AG09309 (cell line): ENCODE data around the gene TSN.

ENCODE experiments used
- DNase-seq: peaks from one replicate; pipeline ENCODE4 v3.0.0-alpha.2; 2010; ENCODE audit warnings: low read depth
- H3K4me3 ChIP-seq: 2 replicates; pipeline ENCODE4 v1.5.1; 2011; ENCODE audit warnings: mild to moderate bottlenecking, low read depth, low read length, moderate library complexity; ENCODE audit not compliant: control insufficient read depth
- CTCF ChIP-seq: IDR thresholded peaks from 2 replicates; pipeline ENCODE4 v1.5.1; 2011; ENCODE audit warnings: mild to moderate bottlenecking, low read depth, low read length, inconsistent platforms; ENCODE audit not compliant: insufficient read depth, control insufficient read depth; ENCODE audit errors: missing control alignments

Gene TSN

GRCh38 chr2:121794233-121794632 lies 38.8 kb downstream of the TSN start:
- no peak for DNase-seq

DNA sequence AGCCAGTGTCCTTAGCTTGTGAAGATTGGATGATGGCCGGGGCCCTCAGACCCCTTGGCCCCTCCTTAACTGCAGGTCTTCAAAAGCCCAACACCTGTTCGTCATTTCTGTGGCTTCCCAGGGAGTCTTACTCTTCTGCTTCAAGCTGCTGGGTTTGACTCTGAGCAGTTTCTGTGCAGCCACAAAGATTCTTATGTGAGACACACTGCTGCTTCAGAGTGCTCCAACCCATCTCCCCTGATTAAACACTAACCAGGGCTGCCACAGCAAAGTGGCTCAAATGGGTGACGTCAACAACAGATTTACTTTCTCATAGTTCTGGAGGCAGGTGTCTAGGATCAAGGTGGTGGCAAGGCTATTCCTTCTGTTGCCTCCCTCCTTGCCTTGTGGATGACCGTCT lies 40.8 kb downstream of the TSN start:
- TF ChIP-seq CTCF = no peak
- no peak for DNase-seq
- H3K4me3 ChIP-seq = no peak overlapping the region

More at GRCh38 chr2:121794233-121794632, 38.8 kb downstream of the TSN start:
- TF ChIP-seq CTCF = no peak
- no peak overlapping the region for H3K4me3 ChIP-seq

GRCh38 chr2:121798617-121799016 lies 43.2 kb downstream of the TSN start:
- H3K4me3 ChIP-seq = no peak overlapping the region
- no peak for DNase-seq
- no peak for TF ChIP-seq CTCF

DNA sequence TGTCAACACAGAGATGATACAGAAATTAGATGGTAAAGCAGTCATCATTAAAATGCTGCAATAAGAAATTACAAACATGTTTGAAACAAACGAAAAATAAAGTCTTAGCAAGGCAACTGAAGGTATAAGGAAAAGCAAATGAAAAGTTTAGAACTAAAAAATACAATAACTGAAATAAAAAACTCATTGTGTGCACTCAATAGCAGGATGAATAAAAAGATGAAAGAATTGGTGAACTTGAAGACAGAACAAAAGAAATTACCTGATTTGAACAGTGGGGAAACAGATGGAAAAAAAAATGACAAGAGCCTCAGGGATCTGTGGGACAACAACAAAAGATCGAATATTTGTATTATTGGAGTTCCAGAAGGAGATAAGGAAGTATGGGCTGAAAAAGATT lies 46.5 kb downstream of the TSN start:
- DNase-seq = no peak
- no peak overlapping the region for H3K4me3 ChIP-seq
- no peak for TF ChIP-seq CTCF

DNA sequence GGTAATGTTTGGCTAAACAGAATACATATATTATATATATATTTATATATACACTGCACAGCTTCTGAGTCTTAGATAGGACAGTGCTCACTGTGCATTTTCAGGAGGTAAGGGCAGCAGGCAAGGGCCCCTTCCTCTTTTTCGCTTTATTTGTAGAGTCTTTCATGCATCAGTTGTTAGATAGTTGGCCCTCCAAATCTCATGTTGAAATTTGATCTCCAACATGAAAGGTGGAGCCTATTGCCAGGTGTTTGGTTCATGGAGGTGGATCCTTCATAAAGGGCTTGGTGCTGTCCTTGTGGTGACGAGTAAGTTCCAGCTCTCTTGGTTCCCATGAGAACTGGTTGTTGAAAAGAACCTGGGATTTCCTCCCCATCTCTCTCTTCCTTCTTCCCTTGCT lies 48.1 kb downstream of the TSN start:
- no peak overlapping the region for H3K4me3 ChIP-seq
- no peak for TF ChIP-seq CTCF
- DNase-seq = no peak

- no peak overlapping the region for H3K4me3 ChIP-seq
- TF ChIP-seq CTCF = no peak
- no peak for DNase-seq
Observed at GRCh38 chr2:121804340-121804739, 48.9 kb downstream of the TSN start.
